Frontal cortex (tissue), 4 donors: ENCODE measurements around the gene HIC1. TPM values are rescaled to one million over a fixed set of nuclear protein-coding genes. Genes with fewer than 3 reads are reported as not detected.
A peak's percentile ranks its signal among the peaks of the same experiment; 100 is the strongest.

Experiments
- DNase-seq, 2 donors: peaks; one replicate each; pipeline ENCODE4 v3.0.0; 2012; ENCODE audit warnings: low spot score in 2 of 2
- FAIRE-seq: peaks from 2 replicates; lab custom pipeline; 2012; peaks lifted over from hg19 to GRCh38; lab: Jason Lieb, UNC
- small RNA-seq: library from RNA; depleted of rRNA; stranded (forward); fragments of <200 nt; gene quantifications from one replicate; pipeline ENCODE3, GENCODE V24; 2014
- total RNA-seq: library from RNA; depleted of rRNA; stranded (reverse); fragments of >200 nt; gene quantifications from one replicate; pipeline ENCODE4 v1.2.3, GENCODE V29; 2014
- donor health status: control.
- donor health status: control.
- donor health status: control.

The HIC1 gene
- total RNA-seq, 1 donor from 2014 or later = 3.3 TPM

DNA sequence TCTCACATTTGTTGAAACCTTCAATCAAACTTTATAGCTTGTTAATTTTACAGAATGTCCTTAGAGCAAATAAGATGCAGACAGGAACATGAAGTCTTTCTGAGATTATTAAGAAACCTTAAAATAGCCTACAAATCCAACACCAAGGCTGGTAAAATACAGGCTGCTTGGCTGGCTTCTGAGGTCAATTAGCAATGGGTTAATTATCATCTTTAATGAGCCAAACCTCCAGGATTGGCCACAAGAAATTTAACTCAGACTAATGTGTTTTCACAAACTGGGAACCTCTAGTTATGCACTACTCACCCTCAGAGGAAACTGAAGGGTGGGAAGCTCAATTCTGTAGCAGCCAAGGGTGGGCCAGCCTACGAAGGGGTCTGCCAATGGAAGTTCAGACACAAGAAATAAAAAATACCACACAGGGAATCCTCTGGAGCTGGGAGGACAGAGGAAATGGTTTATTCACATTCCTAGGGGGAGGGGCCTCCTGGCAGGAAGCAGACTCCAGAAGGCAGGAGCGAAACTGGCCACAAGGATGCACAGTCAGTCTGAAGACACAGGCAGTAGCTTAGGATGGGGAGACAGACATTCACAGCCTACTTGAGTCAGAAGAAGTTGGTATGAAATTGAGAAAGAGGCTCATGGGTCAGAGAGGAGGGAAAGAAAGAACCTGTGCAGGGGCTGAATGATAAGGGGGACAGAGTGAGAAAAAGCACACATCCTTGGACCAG, 36.1 kb downstream of the HIC1 start:
- DNase-seq (no peak), FAIRE-seq (no peak)

DNA sequence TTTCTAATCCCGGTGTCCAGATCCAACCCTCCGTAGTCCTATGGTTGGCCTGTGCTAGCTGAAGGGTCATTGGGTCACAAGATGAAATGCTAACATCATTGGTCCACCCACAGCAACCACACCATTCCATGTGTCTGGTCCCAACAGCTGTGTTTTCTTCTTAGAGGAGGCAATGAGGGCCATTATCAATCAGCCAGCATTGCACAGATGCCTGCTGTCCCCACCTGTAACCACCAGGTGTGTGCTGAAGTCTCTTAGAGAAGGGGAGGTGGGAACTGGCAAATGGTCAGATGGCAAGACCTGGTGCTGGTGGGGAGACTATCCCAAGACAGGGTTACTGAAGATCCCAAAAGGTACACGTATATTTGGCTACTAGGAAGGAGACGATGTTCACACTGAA, 37.4 kb downstream of the HIC1 start:
- FAIRE-seq = no peak
- no peak for DNase-seq

GRCh38 chr17:2093349-2093748, 38.4 kb downstream of the HIC1 start:
- FAIRE-seq = no peak
- DNase-seq = no peak

DNA sequence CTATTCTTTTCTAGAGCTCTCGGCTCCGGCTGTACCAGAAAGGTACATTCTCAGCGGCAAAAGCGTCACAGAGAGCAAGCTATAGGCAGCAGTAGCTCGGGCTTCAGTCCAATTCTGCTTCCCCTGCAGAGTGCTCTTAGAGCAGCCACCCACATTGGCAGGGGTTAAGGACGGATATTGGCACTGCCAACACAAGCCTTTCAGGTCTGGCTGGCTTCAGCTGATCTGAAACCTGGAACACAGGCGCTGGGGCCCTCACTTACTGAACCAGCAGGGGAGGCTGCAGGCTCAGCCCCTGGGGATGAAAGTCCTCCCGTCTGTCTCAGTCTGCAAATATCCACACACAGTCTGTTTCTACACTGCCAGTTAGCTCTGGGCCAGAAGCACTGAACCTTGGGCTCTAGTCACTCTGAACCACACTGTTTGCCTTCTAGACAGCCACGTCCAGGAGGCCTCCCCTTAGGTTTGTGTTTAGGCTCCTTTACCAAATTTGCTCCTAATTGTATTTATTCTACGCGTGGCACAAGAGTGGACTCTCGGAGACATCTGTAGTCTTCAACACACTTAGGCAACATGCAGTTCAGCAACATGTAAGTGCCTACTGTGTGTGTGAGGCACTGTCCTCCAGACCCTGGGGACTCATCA, 40.1 kb downstream of the HIC1 start:
- peak in 1 of 2 donors; percentile 58 for DNase-seq
- no peak for FAIRE-seq

GRCh38 chr17:2095536-2095910, 40.6 kb downstream of the HIC1 start:
- no peak for FAIRE-seq
- DNase-seq = no peak

DNA sequence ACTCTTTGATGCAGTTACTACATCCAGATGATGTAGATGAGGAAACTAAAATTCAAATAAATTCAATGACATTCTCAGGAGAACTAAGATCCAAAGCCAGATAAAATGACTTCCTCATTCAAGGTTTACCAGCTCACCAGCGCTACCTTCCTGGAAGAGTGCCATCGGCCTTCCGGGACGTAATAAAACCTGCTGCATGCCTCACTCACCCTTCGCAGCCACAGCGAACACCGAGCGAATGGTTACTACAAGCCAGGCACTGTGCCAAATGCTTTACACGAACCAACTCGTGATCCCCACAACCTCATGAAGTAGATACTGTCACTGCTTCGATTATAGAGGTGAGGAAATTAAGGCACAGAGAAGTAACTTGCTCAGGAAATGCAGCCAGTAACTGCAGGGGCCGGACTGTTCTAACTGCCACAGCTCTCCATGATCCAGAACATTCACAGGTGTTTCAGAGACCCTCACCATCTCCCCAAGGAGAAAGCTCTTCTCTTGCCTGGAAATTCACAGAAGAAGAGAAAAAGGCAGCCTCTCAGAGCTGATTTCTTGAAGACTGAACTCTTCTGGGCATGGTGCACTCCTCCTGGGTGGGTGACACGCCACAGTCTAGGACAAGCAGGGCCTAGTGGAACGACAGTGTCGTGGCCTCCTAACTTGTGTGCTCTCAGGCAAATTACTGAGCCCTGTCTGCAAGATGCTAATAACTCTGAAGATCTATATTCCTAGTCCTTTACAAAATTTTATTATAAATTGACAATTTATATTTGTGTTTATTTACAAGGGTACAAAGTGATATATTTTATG, 46.8 kb downstream of the HIC1 start:
- FAIRE-seq = no peak

GRCh38 chr17:2102931-2103809, 48.3 kb downstream of the HIC1 start:
- no peak for FAIRE-seq
- no peak for DNase-seq

More for the DNA sequence above, 46.8 kb downstream of the HIC1 start:
- DNase-seq = no peak

DNA sequence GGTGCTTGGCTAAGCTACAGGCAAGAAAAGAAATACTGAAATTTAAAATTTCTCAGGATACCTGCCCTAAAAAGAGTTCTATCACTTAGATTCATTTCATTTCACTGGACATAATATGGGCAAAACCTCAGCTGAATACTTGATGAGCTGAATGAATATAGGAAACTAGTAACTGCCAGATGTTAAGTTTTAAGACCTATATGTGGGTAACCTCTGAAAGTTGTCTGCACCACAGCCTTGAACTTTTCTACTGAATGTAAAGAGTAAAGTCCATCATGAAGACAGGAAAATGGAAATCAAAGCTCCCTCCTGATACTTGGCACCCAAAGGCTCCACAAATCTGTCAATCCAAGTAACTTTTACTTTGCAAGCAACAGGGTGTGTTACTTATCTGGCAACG, 50.8 kb downstream of the HIC1 start:
- FAIRE-seq = no peak
- no peak for DNase-seq

DNA sequence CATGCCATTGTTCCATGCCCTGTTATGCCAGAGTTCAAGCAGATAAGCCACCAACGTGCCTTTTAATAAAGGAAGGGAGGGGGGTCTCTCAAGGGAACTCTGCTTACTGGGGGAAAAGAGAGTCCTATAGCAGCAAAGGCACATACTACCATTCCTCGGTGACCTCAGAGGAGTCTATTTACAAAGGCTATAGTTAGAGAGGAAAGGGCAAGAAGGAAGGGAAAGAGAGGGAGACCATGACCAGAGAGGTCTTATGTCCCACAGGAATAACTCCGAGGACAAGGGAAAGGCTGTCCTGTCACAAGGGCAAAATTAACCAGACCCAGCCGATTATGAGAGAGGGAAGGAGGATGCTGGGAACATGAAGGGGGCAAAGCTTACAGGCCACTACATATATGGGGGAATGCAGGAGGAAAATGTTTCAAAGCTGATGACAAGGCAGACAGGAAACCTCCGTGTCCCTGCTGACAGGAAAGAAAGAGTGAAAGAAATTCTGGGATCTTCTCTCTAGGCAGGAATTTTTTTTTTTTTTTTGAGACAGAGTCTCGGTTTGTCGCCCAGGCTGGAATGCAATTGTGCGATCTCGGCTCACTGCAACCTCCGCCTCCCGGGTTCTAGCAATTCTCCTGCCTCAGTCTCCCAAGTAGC, 51.5 kb downstream of the HIC1 start:
- no peak for FAIRE-seq
- DNase-seq = no peak

DNA sequence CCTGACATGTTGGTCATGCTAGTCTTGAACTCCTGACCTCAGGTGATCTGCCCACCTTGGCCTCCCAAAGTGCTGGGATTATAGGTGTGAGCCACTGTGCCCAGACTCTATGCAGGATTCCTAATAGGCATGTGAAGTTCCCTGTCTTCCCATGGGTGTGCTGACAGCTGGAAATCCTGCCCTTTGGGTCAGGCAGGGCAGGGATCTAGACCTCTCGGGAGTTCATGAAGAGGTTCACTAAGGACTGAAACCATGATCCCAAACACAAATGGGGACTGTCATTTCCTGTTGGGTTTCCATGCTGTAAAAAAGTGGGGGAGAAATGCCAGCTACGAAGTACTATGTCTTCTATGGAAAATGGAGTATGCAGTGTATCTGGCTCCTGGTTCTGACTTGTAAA, 52.1 kb downstream of the HIC1 start:
- no peak for FAIRE-seq

DNA sequence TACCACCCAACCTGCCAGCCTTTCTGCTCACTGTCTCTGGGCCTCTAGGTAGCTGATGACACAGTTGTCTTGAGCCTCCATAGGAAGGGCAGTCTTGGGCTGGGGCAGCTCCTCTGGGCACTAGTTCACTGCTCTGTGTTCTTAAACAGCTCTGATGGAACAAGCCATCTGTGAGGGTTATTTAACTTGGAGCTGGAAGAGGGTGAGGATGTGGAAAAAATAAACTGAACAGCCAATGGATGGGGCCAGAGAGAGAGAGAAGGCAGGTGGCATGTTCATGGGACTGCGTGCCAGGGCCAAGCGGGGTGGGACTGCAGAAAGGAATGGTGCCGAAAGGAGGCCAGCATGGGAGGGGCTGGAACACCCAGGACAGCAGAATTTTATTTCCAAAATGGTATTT, 52.6 kb downstream of the HIC1 start:
- FAIRE-seq (no peak), DNase-seq (no peak)

More for the DNA sequence above, 52.1 kb downstream of the HIC1 start:
- DNase-seq = no peak

DNA sequence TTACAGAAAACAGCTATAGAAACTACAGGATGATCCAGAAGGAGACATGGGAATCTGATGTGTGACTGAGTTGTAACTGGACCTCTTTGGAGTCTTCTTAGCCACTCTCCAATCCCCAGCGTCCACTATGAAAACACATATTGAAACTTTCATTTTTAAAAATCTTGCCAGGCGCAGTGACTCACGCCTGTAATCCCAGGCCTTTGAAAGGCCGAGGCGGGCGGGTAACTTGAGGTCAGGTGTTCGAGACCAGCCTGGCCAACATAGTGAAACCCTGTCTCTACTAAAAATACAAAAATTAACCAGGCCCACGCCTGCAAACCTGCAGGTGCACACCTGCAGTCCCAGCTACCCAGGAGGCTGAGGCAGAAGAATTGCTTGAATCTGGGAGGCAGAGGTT, 53.3 kb downstream of the HIC1 start:
- FAIRE-seq (no peak), DNase-seq (no peak)

- DNase-seq = no peak
- no peak for FAIRE-seq
Observed at GRCh38 chr17:2110436-2110835, 55.5 kb downstream of the HIC1 start.

- no peak for DNase-seq
- FAIRE-seq = no peak
Observed at GRCh38 chr17:2111691-2112090, 56.8 kb downstream of the HIC1 start.

Small RNA genes within 50 kb of the gene (small RNA-seq; reads per million reads assigned to genes)
- gene AC090617.6 (not detected), gene AC090617.9 (not detected), gene MIR132 (24.1 reads per million, percentile 97 among the genes with 10 or more reads in this experiment), gene MIR212 (14.5 reads per million, percentile 96 among the genes with 10 or more reads in this experiment), gene OVCA2 (not detected)

Other genes with a start within 250 kb of the HIC1 start
- gene SMYD4, start 225.2 kb upstream of the HIC1 start, total RNA-seq = 8.6 TPM
- 19.2 TPM for gene RPA1, start 225.1 kb upstream of the HIC1 start, total RNA-seq
- 20.4 TPM for gene RTN4RL1, start 29.8 kb upstream of the HIC1 start, total RNA-seq
- gene DPH1, start 24.9 kb upstream of the HIC1 start, total RNA-seq = 21.6 TPM
- 14.7 TPM for gene OVCA2, start 13.1 kb upstream of the HIC1 start, total RNA-seq
- gene SMG6, start 248.7 kb downstream of the HIC1 start, total RNA-seq = 17.5 TPM
- 55.4 TPM for gene SRR, start 248.8 kb downstream of the HIC1 start, total RNA-seq